ENCODE results near the gene KIAA1549. TPM values are rescaled to one million over a fixed set of nuclear protein-coding genes. Genes with fewer than 3 reads are reported as not detected.
A peak's percentile ranks its signal among the peaks of the same experiment; 100 is the strongest.

KIAA1549 gene
- total RNA-seq, 1 donor from 2014 or later, result 5.7 TPM

- H3K4me3 ChIP-seq, result no peak overlapping the region
- no peak overlapping the region for H3K27ac ChIP-seq
- DNase-seq, result no peak
- TF ChIP-seq, protein P1, sequence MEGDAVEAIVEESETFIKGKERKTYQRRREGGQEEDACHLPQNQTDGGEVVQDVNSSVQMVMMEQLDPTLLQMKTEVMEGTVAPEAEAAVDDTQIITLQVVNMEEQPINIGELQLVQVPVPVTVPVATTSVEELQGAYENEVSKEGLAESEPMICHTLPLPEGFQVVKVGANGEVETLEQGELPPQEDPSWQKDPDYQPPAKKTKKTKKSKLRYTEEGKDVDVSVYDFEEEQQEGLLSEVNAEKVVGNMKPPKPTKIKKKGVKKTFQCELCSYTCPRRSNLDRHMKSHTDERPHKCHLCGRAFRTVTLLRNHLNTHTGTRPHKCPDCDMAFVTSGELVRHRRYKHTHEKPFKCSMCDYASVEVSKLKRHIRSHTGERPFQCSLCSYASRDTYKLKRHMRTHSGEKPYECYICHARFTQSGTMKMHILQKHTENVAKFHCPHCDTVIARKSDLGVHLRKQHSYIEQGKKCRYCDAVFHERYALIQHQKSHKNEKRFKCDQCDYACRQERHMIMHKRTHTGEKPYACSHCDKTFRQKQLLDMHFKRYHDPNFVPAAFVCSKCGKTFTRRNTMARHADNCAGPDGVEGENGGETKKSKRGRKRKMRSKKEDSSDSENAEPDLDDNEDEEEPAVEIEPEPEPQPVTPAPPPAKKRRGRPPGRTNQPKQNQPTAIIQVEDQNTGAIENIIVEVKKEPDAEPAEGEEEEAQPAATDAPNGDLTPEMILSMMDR (IDR thresholded peaks at IDR 0.05), result no peak
- H3K9me3 ChIP-seq, result no peaks in the 10 kb centered on the region
- H3K4me1 ChIP-seq, result no peaks in the 10 kb centered on the region
- intact Hi-C loops (cut with DNase I), result no loop called here
- no peak for ATAC-seq
- no peaks in the 10 kb centered on the region for H3K27me3 ChIP-seq
- no peaks in the 10 kb centered on the region for H3K36me3 ChIP-seq
Observed at GRCh38 chr7:138898255-138898654, 82.9 kb downstream of the KIAA1549 start.

DNA sequence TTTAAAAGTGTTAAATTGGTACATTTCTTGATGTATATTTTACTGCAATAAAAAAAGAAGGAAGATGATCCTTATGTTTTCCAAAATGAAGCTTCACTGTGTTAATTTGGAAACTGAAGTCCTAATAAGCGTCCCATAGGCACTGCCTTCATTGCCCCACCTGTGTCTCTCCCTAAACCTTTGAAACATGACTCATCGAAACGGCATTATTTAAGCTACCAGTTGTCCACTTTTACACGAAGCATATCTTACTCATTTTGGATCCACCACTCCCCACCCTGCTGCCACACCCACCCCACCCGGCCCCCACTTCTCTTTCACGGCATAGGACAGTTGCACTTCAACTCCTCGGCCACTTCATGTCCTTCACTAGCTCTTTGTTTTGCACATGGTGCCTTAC, 85.5 kb downstream of the KIAA1549 start:
- ATAC-seq (no peak), DNase-seq (no peak)
- intact Hi-C loops (cut with DNase I), result no loop called here
- Histone ChIP-seq H3K4me1 (no peaks in the 10 kb centered on the region), H3K27me3 (no peaks in the 10 kb centered on the region), H3K36me3 (no peaks in the 10 kb centered on the region), H3K27ac (no peak overlapping the region), H3K9me3 (no peaks in the 10 kb centered on the region), H3K4me3 (no peak overlapping the region)
- TF ChIP-seq, protein P1 (IDR thresholded peaks at IDR 0.05), result no peak

- TF ChIP-seq, protein P1 (IDR thresholded peaks at IDR 0.05), result no peak
- intact Hi-C loops (cut with DNase I), result no loop called here
- H3K27me3 ChIP-seq, result no peaks in the 10 kb centered on the region
- H3K9me3 ChIP-seq, result no peaks in the 10 kb centered on the region
- no peak overlapping the region for H3K4me3 ChIP-seq
- H3K36me3 ChIP-seq, result no peaks in the 10 kb centered on the region
- DNase-seq (no peak), ATAC-seq (no peak)
- H3K4me1 ChIP-seq, result no peaks in the 10 kb centered on the region
- no peak overlapping the region for H3K27ac ChIP-seq
Observed at GRCh38 chr7:138893258-138893657, 87.9 kb downstream of the KIAA1549 start.

- no peaks in the 10 kb centered on the region for H3K9me3 ChIP-seq
- H3K4me3 ChIP-seq, result no peak overlapping the region
- no peak overlapping the region for H3K27ac ChIP-seq
- no peaks in the 10 kb centered on the region for H3K36me3 ChIP-seq
- intact Hi-C loops (cut with DNase I), result no loop called here
- no peaks in the 10 kb centered on the region for H3K27me3 ChIP-seq
- H3K4me1 ChIP-seq, result no peaks in the 10 kb centered on the region
- TF ChIP-seq, protein P1 (IDR thresholded peaks at IDR 0.05), result no peak
- ATAC-seq (peak; percentile 84), DNase-seq (no peak)
Observed at GRCh38 chr7:138892812-138893211, 88.4 kb downstream of the KIAA1549 start.

DNA sequence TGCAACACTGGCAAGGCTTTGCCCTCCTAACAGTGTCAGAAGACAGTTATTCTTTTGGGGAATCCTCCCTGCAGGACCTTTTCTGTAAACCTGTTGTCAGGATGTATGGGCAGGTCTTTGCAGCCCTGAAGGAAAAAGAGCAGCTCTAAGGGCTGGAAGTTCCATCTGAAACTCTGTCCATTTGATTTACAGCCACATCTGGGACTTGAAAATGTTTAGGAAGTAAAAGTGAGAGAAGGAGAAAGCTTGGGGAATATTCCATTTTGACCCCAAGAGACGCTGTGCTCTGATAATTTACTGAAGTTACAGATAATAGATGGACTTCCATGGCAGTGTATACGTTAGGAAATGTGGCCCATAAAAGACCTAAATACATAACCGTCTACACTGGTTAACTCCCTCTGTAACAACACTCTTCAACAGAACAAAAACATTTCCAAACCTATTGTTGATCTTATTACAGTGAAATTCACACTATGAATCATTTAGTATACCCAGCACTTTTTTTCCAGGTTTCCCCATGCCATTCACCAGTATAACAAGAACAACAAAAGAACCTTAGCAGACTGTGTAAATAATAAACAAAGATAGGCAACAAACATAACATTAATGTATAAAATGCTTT, 89.1 kb downstream of the KIAA1549 start:
- DNase-seq, result no peak
- Histone ChIP-seq H3K36me3 (no peaks in the 10 kb centered on the region), H3K27ac (no peak overlapping the region), H3K4me1 (no peaks in the 10 kb centered on the region), H3K9me3 (no peaks in the 10 kb centered on the region), H3K4me3 (no peak overlapping the region), H3K27me3 (no peaks in the 10 kb centered on the region)
- intact Hi-C loops (cut with DNase I), result no loop called here
- no peak for ATAC-seq
- TF ChIP-seq, protein P1 (IDR thresholded peaks at IDR 0.05), result no peak

GRCh38 chr7:138891446-138891810, 89.8 kb downstream of the KIAA1549 start:
- Histone ChIP-seq H3K4me3 (no peak overlapping the region), H3K4me1 (peaks cover 3% of the 10 kb centered on the region), H3K27ac (no peak overlapping the region), H3K27me3 (no peaks in the 10 kb centered on the region), H3K36me3 (no peaks in the 10 kb centered on the region), H3K9me3 (no peaks in the 10 kb centered on the region)
- no peak for DNase-seq
- intact Hi-C loops (cut with DNase I), result no loop called here
- TF ChIP-seq, protein P1 (IDR thresholded peaks at IDR 0.05), result no peak
- no peak for ATAC-seq

Data from upper lobe of right lung (tissue), 1 donor.